Nephron (organoid): Measurements from ENCODE around the gene PTGER1.
"Not testable (repeated sequence)": the region's sequence is repeated elsewhere in the genome, so short reads cannot be mapped to it uniquely, and the experiment has no call there.

ENCODE experiments used
- H3K27ac Mint-ChIP-seq, 3 experiments: 2 replicates each; pipeline ENCODE4 v1.8.0; 2020; ENCODE audit warnings: mixed read lengths in 3 of 3, mild to moderate bottlenecking in 2 of 3, moderate library complexity in 1 of 3
- H3K27me3 Mint-ChIP-seq: 2 replicates; pipeline ENCODE4 v1.8.0; 2021; ENCODE audit warnings: low read depth, mild to moderate bottlenecking, moderate library complexity, mixed read lengths
- H3K36me3 Mint-ChIP-seq: 2 replicates; pipeline ENCODE4 v1.8.0; 2020; ENCODE audit warnings: low read depth, mixed read lengths
- H3K4me1 Mint-ChIP-seq: 2 replicates; pipeline ENCODE4 v1.8.0; 2020; ENCODE audit warnings: mixed read lengths
- H3K4me3 Mint-ChIP-seq, 3 experiments: 2 replicates each; pipeline ENCODE4 v1.8.0; 2020; ENCODE audit warnings: mild to moderate bottlenecking in 3 of 3, mixed read lengths in 3 of 3, moderate library complexity in 2 of 3
- H3K9me3 Mint-ChIP-seq: 2 replicates; pipeline ENCODE4 v1.8.0; 2020; ENCODE audit warnings: mixed read lengths
- TF ChIP-seq, protein P1 (sequence below), 3 experiments: fragments of 200-600 bp; sonication (generic); IDR thresholded peaks; one replicate each; pipeline ENCODE4 v1.5.0; 2021; ENCODE audit warnings: antibody characterized with exemption in 3 of 3; ENCODE audit not compliant: unreplicated experiment in 3 of 3

The PTGER1 gene

DNA sequence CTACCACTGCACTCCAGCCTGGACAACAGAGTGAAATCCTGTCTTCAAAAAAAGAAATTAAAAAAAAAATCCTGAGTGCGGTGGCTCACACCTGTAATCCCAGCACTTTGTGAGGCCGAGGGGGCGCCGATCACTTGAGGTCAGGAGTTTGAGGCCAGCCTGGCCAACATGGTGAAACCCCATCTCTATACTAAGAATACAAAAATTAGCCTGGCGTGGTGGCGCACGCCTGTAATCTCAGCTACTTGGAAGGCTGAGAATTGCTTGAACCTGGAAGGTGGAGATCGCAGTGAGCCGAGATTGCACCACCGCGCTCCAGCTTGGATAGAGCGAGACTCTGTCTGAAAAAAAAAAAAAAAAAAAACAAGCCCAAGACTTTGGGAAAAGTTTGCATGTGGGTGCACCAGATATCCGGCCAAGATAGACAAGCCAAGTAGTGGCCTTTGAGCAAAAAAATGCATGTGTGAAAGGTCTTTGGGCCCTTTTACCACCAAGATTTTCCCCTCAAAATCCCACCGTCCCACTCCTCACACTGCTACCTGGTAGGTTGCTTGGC is 37.3 kb upstream of the PTGER1 start:
- H3K27me3 Mint-ChIP-seq, result no peaks in the 10 kb centered on the region
- H3K9me3 Mint-ChIP-seq, result no peaks in the 10 kb centered on the region
- H3K36me3 Mint-ChIP-seq, result peaks cover 30% of the 10 kb centered on the region
- H3K4me3 Mint-ChIP-seq, result no peak overlapping the region
- H3K27ac Mint-ChIP-seq, result no peak overlapping the region
- TF ChIP-seq, protein P1, sequence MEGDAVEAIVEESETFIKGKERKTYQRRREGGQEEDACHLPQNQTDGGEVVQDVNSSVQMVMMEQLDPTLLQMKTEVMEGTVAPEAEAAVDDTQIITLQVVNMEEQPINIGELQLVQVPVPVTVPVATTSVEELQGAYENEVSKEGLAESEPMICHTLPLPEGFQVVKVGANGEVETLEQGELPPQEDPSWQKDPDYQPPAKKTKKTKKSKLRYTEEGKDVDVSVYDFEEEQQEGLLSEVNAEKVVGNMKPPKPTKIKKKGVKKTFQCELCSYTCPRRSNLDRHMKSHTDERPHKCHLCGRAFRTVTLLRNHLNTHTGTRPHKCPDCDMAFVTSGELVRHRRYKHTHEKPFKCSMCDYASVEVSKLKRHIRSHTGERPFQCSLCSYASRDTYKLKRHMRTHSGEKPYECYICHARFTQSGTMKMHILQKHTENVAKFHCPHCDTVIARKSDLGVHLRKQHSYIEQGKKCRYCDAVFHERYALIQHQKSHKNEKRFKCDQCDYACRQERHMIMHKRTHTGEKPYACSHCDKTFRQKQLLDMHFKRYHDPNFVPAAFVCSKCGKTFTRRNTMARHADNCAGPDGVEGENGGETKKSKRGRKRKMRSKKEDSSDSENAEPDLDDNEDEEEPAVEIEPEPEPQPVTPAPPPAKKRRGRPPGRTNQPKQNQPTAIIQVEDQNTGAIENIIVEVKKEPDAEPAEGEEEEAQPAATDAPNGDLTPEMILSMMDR (IDR thresholded peaks at IDR 0.05; ENCODE audit: unreplicated experiment in 3 of 3), result no peak
- H3K4me1 Mint-ChIP-seq, result peaks cover 42% of the 10 kb centered on the region

DNA sequence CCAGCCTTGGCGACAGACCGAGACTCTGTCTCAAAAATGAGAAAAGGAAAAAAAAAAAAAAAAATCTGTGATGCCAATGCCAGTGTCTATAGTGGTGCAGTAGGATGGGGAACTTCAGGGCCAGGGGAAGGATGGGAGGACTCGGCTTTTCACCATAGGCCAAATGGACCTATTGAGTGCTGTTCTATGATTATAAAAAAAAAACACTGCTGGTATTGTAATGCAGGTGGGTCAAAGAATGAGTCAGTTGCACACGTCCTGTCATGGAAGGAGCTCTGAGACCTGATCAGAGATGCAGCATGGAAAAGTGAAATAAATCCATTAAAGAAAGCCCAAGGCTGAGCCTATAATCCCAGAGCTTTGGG is 36.1 kb upstream of the PTGER1 start:
- H3K4me3 Mint-ChIP-seq, result peak overlapping the region in 1 of 3 experiments; percentile 37
- no peaks in the 10 kb centered on the region for H3K27me3 Mint-ChIP-seq
- TF ChIP-seq, protein P1 (IDR thresholded peaks at IDR 0.05; ENCODE audit: unreplicated experiment in 3 of 3), result no peak
- H3K9me3 Mint-ChIP-seq, result no peaks in the 10 kb centered on the region
- peaks cover 24% of the 10 kb centered on the region for H3K36me3 Mint-ChIP-seq
- H3K4me1 Mint-ChIP-seq, result peaks cover 31% of the 10 kb centered on the region
- H3K27ac Mint-ChIP-seq, result peak overlapping the region in 2 of 3 experiments; percentile 75 to 82

DNA sequence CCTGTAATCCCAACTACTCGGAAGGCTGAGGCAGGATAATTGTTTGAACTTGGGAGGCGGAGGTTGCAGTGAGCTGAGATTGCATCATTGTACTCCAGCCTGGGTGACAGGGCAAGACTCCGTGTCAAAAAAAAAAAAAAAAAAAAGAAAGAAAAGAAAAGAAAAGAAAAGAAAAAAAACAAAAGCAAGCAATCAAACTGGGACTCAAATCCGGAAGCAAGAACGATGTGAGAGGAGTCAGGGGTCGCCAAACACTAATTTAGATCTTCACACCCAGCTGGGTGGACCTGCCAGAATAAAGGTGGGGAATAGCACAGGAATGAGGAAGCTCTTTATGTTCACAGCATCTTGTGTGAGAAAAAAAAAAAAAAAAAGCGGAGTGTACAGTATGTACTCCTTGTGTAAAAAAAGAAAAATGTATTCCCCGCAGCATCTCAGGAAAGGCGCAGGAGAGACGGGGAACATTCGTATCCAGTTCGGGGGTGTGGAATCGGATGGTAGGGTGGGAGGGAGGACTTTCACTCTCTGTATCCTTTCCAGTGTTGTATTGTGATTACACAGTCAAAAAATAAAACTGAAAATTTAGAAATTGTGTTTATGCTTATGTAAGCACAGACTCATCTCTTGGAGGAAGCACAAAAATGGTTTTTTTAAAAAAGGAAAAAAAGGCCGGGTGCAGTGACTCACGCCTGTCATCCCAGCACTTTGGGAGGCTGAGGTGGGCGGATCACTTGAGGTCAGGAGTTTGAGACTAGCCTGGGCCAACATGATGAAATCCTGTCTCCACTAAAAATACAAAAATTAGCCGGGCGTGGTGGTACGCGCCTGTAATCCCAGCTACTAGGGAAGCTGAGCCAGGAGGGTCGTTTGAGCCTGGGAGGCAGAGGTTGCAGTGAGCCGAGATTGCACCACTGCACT is 35.4 kb upstream of the PTGER1 start:
- TF ChIP-seq, protein P1 (IDR thresholded peaks at IDR 0.05; ENCODE audit: unreplicated experiment in 3 of 3), result no peak
- Mint-ChIP-seq H3K27me3 (no peaks in the 10 kb centered on the region), H3K4me1 (peaks cover 31% of the 10 kb centered on the region)

GRCh38 chr19:14507704-14508542 is 32.8 kb upstream of the PTGER1 start:
- peaks cover 3% of the 10 kb centered on the region for H3K27me3 Mint-ChIP-seq
- H3K36me3 Mint-ChIP-seq, result no peaks in the 10 kb centered on the region
- H3K9me3 Mint-ChIP-seq, result no peaks in the 10 kb centered on the region
- H3K4me3 Mint-ChIP-seq, result no peak overlapping the region
- TF ChIP-seq, protein P1 (IDR thresholded peaks at IDR 0.05; ENCODE audit: unreplicated experiment in 3 of 3), result no peak
- peak overlapping the region in 2 of 3 experiments; percentile 60 to 79 for H3K27ac Mint-ChIP-seq
- peaks cover 22% of the 10 kb centered on the region for H3K4me1 Mint-ChIP-seq

More for the DNA sequence above, 35.4 kb upstream of the PTGER1 start:
- H3K9me3 Mint-ChIP-seq, result no peaks in the 10 kb centered on the region
- peak overlapping the region in 2 of 3 experiments; percentile 75 to 82 for H3K27ac Mint-ChIP-seq
- peak overlapping the region in 2 of 3 experiments; percentile 37 to 52 for H3K4me3 Mint-ChIP-seq
- H3K36me3 Mint-ChIP-seq, result peaks cover 18% of the 10 kb centered on the region

GRCh38 chr19:14505488-14506239 is 30.5 kb upstream of the PTGER1 start:
- peaks cover 18% of the 10 kb centered on the region for H3K4me1 Mint-ChIP-seq
- H3K27ac Mint-ChIP-seq, result peak overlapping the region; percentile 87 to 98 (median 88)

DNA sequence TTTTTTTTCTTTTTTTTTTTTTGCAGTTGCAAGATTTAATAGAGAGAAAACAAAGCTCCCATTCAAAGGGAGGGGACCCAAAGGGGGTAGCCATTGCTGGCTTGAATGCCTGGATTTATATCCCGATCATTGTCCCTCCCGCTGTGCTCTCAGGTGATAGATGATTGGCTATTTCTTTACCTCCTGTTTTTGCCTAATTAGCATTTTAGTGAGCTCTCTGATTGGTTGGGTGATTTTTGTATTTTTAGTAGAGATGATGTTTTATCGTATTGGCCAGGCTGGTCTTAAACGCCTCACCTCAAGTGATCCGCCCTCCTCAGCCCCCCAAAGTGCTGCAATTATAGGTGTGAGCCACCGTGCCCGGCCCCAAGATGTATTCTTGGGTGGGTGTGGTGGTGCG is 29.4 kb upstream of the PTGER1 start:
- not testable (repeated sequence) for H3K9me3 Mint-ChIP-seq, H3K27ac Mint-ChIP-seq, H3K4me3 Mint-ChIP-seq, H3K27me3 Mint-ChIP-seq, H3K36me3 Mint-ChIP-seq
- peaks cover 13% of the 10 kb centered on the region for H3K4me1 Mint-ChIP-seq

More at GRCh38 chr19:14505488-14506239, 30.5 kb upstream of the PTGER1 start:
- H3K27me3 Mint-ChIP-seq, result peaks cover 8% of the 10 kb centered on the region
- no peak overlapping the region for H3K4me3 Mint-ChIP-seq
- H3K36me3 Mint-ChIP-seq, result no peaks in the 10 kb centered on the region
- no peaks in the 10 kb centered on the region for H3K9me3 Mint-ChIP-seq
- TF ChIP-seq, protein P1 (IDR thresholded peaks at IDR 0.05; ENCODE audit: unreplicated experiment in 3 of 3), result peak; percentile 53 to 67 (median 64)
